ENCODE results near the gene ITK. TPM values are rescaled to one million over a fixed set of nuclear protein-coding genes. Genes with fewer than 3 reads are reported as not detected.

The ITK gene
- polyA plus RNA-seq, 2 of the 4 experiments (the other 2 are of a cell fraction), result not detected

- TF ChIP-seq ATOH8 (CRISPR knock-in tag; IDR thresholded peaks at IDR 0.05; ENCODE audit: low read depth), result no peak
- TF ChIP-seq HDAC2 (IDR thresholded peaks at IDR 0.05), result no peak
- TF ChIP-seq HOXB5 (CRISPR knock-in tag; IDR thresholded peaks at IDR 0.05), result no peak
- TF ChIP-seq FOXS1 (CRISPR knock-in tag; IDR thresholded peaks at IDR 0.05), result no peak
- TF ChIP-seq RFX5 (IDR thresholded peaks at IDR 0.05), result no peak
- no peak for TF ChIP-seq BCL3 (IDR thresholded peaks at IDR 0.05)
- no peak for TF ChIP-seq HES2 (IDR thresholded peaks at IDR 0.05)
- no peak for TF ChIP-seq MAZ (IDR thresholded peaks at IDR 0.05; ENCODE audit: borderline replicate concordance, low read depth, low read length)
- no peak for TF ChIP-seq BHLHE40 (IDR thresholded peaks at IDR 0.05; ENCODE audit: low read depth, low read length)
- no peak for TF ChIP-seq RAD21 (conservative IDR thresholded peaks at IDR 0.05 in 1 of 2, IDR thresholded peaks at IDR 0.05 in 1 of 2)
- TF ChIP-seq TFCP2L1 (CRISPR knock-in tag; IDR thresholded peaks at IDR 0.05), result no peak
- ChIA-PET POLR2A (no interaction called here), CTCF (interaction anchor here (0.6 to 2.7 kb wide), 6 partner anchors 9 to 1627 kb away, joined by 3 to 16 read pairs (median 4); no protein-coding TSS in a partner anchor)
- WGBS (ENCODE audit: missing lambda C conversion rate), result 90% methylated on average over 7 of the region's 8 CpGs
- ATAC-seq (peak; percentile 26 to 75; a peak in 4 of 6 replicates), DNase-seq (ENCODE audit: low read depth in 1 of 2, low spot score in 1 of 2) (peak in 1 of 2 experiments; percentile 17), FAIRE-seq (no peak)
- Histone ChIP-seq H3K4me3 (no peak overlapping the region), H3K4me1 (no peaks in the 10 kb centered on the region), H3K9me3 (no peaks in the 10 kb centered on the region), H3K27ac (no peak overlapping the region), H3K4me2 (no peak overlapping the region)
Observed at GRCh38 chr5:157303667-157304327, 123.2 kb downstream of the ITK start.

Other genes with a start within 250 kb of the ITK start
- gene TIMD4, start 217.6 kb upstream of the ITK start, polyA plus RNA-seq (2011; rRNA removed), result 4.6 and 5.7 TPM in 2 replicates
- 2.1 to 2.3 TPM (median 2.3 TPM) in 3 replicates for gene TIMD4, start 217.6 kb upstream of the ITK start, polyA plus RNA-seq (2017; fragmentation: RNase III; extraction: RNeasy Plus Mini Kit Qiagen cat#74134 plus additional on column Dnase treatment)
- 94.7 and 143 TPM in 2 replicates for gene HAVCR1, start 121.7 kb upstream of the ITK start, polyA plus RNA-seq (2011; rRNA removed)
- 99.1 to 103 TPM (median 101 TPM) in 3 replicates for gene HAVCR1, start 121.7 kb upstream of the ITK start, polyA plus RNA-seq (2017; fragmentation: RNase III; extraction: RNeasy Plus Mini Kit Qiagen cat#74134 plus additional on column Dnase treatment)
- gene HAVCR2, start 71.8 kb upstream of the ITK start, polyA plus RNA-seq (2011; rRNA removed), result 0.13 and 0.24 TPM in 2 replicates
- 0.05 to 0.17 TPM (median 0.07 TPM) in 3 replicates for gene HAVCR2, start 71.8 kb upstream of the ITK start, polyA plus RNA-seq (2017; fragmentation: RNase III; extraction: RNeasy Plus Mini Kit Qiagen cat#74134 plus additional on column Dnase treatment)
- 17.9 and 23.0 TPM in 2 replicates for gene MED7, start 38.0 kb upstream of the ITK start, polyA plus RNA-seq (2011; rRNA removed)
- 19.8 to 22.6 TPM (median 22.5 TPM) in 3 replicates for gene MED7, start 38.0 kb upstream of the ITK start, polyA plus RNA-seq (2017; fragmentation: RNase III; extraction: RNeasy Plus Mini Kit Qiagen cat#74134 plus additional on column Dnase treatment)
- not detected in 2 replicates for gene GARIN3, start 14.6 kb upstream of the ITK start, polyA plus RNA-seq (2011; rRNA removed)
- not detected in 3 replicates for gene GARIN3, start 14.6 kb upstream of the ITK start, polyA plus RNA-seq (2017; fragmentation: RNase III; extraction: RNeasy Plus Mini Kit Qiagen cat#74134 plus additional on column Dnase treatment)
- 9.0 and 25.4 TPM in 2 replicates for gene CYFIP2, start 85.3 kb downstream of the ITK start, polyA plus RNA-seq (2011; rRNA removed)
- 18.6 to 23.8 TPM (median 21.8 TPM) in 3 replicates for gene CYFIP2, start 85.3 kb downstream of the ITK start, polyA plus RNA-seq (2017; fragmentation: RNase III; extraction: RNeasy Plus Mini Kit Qiagen cat#74134 plus additional on column Dnase treatment)

Data from A549 (cell line).